Adrenal gland (tissue), 12 donors: ENCODE data around the gene C1QTNF5. TPM values are rescaled to one million over a fixed set of nuclear protein-coding genes. Genes with fewer than 3 reads are reported as not detected.
A peak's percentile ranks its signal among the peaks of the same experiment; 100 is the strongest.

Source experiments
- DNase-seq, 7 donors: peaks; one replicate each; pipeline ENCODE4 v3.0.0-alpha.2; 2019 to 2020
- H3K27ac ChIP-seq, 5 donors: fragments of 200-600 bp; sonication (generic) in 4 of 5; 1 replicate in 3 of 5; 2 replicates in 2 of 5; pipeline versions ENCODE4 v1.5.1 to v1.8.0; 2016 to 2020; ENCODE audit warnings: mild to moderate bottlenecking in 1 of 5
- H3K27me3 ChIP-seq: fragments of 200-600 bp; 2 replicates; pipeline ENCODE4 v1.8.0; 2021
- H3K36me3 ChIP-seq, 2 donors: fragments of 200-600 bp; replicated peaks in 1 of 2; 1 replicate in 1 of 2; 2 replicates in 1 of 2; pipeline versions ENCODE4 v1.5.1 to v1.8.0; 2018 to 2022
- H3K4me1 ChIP-seq, 2 donors: fragments of 200-600 bp; replicated peaks in 1 of 2; 1 replicate in 1 of 2; 2 replicates in 1 of 2; pipeline versions ENCODE4 v1.5.1 to v1.8.0; 2018 to 2021
- H3K4me3 ChIP-seq, 4 donors: fragments of 200-600 bp; sonication (generic) in 3 of 4; one replicate each; pipeline ENCODE4 v1.5.1; 2016 to 2018
- H3K9me3 ChIP-seq, 3 donors: fragments of 200-600 bp; sonication (generic) in 1 of 3; replicated peaks in 1 of 3; 1 replicate in 2 of 3; 2 replicates in 1 of 3; pipeline versions ENCODE4 v1.5.1 to v1.8.0; 2016 to 2021
- POLR2A ChIP-seq, 2 donors: fragments of 450-650 bp; IDR thresholded peaks; one replicate each; pipeline ENCODE4 v1.6.1; 2017; ENCODE audit warnings: antibody characterized with exemption in 2 of 2, mild to moderate bottlenecking in 2 of 2, moderate library complexity in 1 of 2
- WGBS, 4 donors: extraction: QIAGEN DNeasy Blood & Tissue Kit in 2 of 4; methylation state at CpG; one replicate each; pipeline versions ENCODE4 v1.1.5 to v1.1.7; 2013 to 2017; 5-methylcytosine and 5-hydroxymethylcytosine counted together
- intact Hi-C, 2 donors: fragments of 100-400 bp; cut with DNase I; formaldehyde crosslinking; loops; one replicate each; pipeline versions ENCODE4 v1.14.1 to v1.15.0; 2022 to 2023
- polyA plus RNA-seq, 3 donors: library from polyadenylated mRNA; stranded (reverse); fragments of 200-250 nt in 2 of 3; fragments of 350-450 nt in 1 of 3; fragmentation: Illumina TruSeq in 1 of 3; extraction: RNeasy Lipid Tissue Mini Kit (QIAGEN cat#74804) in 1 of 3; gene quantifications; one replicate each; pipeline ENCODE4 v1.2.3, GENCODE V29; 2013 to 2014
- total RNA-seq, 9 donors: library from RNA; depleted of rRNA in 4 of 9; stranded (reverse); fragments of >200 nt in 4 of 9; fragments of 120-200 nt in 1 of 9; fragmentation: NEBNext Ultra II Directional in 1 of 9; extraction: Animal tissue kit (Norgen Biotek cat#: 25700) in 1 of 9; gene quantifications; one replicate each; pipeline versions ENCODE4 v1.1.0 to v1.2.4, GENCODE V29; 2013 to 2023
- TF ChIP-seq, protein P1 (sequence below), 6 experiments: fragments of 450-650 bp in 4 of 6; fragments of 200-600 bp in 2 of 6; sonication (generic) in 1 of 6; IDR thresholded peaks; 1 replicate in 5 of 6; 2 replicates in 1 of 6; pipeline versions ENCODE4 v1.5.1 to v1.8.0; 2016 to 2021; ENCODE audit warnings: antibody characterized with exemption in 6 of 6, mild to moderate bottlenecking in 2 of 6, moderate library complexity in 1 of 6
- donor health status: healthy with polysubstance abuse.
- donor health status: Bipolar disorder and iron deficiency.
- donor health status: DM: yes; HTN: yes; CAD: no.
- donor health status: DM: no; HTN: no; CAD: no.
- donor health status: DM: no; HTN: no; CAD: no.
- donor health status: DM: yes; HTN: yes; CAD: no.

The C1QTNF5 gene
- total and polyA plus RNA-seq, 12 donors, result 1.8 to 46.9 (median 20.6) TPM

- peak in 2 of 7 donors; percentile 21 to 41 for DNase-seq
- no peak overlapping the region for H3K4me3 ChIP-seq
- H3K27ac ChIP-seq, result peak overlapping the region in 2 of 5 donors; percentile 29 to 91
- TF ChIP-seq, protein P1, sequence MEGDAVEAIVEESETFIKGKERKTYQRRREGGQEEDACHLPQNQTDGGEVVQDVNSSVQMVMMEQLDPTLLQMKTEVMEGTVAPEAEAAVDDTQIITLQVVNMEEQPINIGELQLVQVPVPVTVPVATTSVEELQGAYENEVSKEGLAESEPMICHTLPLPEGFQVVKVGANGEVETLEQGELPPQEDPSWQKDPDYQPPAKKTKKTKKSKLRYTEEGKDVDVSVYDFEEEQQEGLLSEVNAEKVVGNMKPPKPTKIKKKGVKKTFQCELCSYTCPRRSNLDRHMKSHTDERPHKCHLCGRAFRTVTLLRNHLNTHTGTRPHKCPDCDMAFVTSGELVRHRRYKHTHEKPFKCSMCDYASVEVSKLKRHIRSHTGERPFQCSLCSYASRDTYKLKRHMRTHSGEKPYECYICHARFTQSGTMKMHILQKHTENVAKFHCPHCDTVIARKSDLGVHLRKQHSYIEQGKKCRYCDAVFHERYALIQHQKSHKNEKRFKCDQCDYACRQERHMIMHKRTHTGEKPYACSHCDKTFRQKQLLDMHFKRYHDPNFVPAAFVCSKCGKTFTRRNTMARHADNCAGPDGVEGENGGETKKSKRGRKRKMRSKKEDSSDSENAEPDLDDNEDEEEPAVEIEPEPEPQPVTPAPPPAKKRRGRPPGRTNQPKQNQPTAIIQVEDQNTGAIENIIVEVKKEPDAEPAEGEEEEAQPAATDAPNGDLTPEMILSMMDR (IDR thresholded peaks at IDR 0.05), result no peak
- H3K27me3 ChIP-seq, result no peaks in the 10 kb centered on the region
- intact Hi-C loops, result loop anchor here in 1 of 2 donors (5.0 kb wide), 1 partner anchor 35 kb away; the partner anchor contains the start of gene C1QTNF5
- no peaks in the 10 kb centered on the region for H3K9me3 ChIP-seq
- no peaks in the 10 kb centered on the region for H3K36me3 ChIP-seq
- WGBS, 4 donors, result 62 to 71% (median 68%) methylated on average over 5 to 12 of the region's 12 CpGs
- peaks cover 27 to 42% of the 10 kb centered on the region in 2 donors for H3K4me1 ChIP-seq
Measured at GRCh38 chr11:119377112-119377901, 36.6 kb upstream of the C1QTNF5 start.

DNA sequence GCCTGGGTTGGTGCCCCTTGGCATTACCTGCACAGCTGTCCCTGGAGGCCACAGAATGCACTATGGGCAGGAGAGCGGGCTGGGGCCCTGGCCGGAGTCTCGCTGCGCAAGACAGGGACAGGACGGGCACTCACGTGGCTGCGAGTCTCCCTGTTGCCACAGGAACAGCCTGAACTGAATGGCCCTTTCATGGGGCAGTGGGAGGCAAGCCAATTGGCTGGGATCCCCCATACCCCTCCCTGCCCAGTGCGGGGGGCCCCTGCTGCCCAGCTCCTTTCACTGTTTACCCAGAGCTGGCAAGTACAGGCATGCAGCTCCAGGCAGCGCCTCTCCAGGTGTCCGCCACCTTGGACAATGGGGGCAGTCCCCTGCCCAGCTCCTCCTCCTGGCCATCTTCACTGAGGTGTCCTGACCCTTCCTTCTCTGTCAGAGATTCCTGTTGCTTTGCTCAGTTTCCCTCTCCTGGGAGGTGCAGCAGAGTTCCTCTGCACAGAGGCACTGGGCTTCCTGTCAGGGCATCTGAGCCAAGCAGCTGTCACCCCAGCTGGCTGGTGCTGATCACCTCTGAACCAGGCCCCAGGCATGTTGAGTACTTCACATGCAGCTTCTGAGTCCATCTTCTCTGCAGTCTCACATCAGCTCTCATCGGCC lies 35.6 kb upstream of the C1QTNF5 start:
- intact Hi-C loops, result loop anchor here in 1 of 2 donors (5.0 kb wide), 1 partner anchor 34 kb away; the partner anchor contains the start of gene C1QTNF5
- Histone ChIP-seq H3K4me3 (no peak overlapping the region), H3K27ac (peak overlapping the region; percentile 66 to 92 (median 88)), H3K9me3 (no peaks in the 10 kb centered on the region), H3K27me3 (no peaks in the 10 kb centered on the region), H3K36me3 (no peaks in the 10 kb centered on the region), H3K4me1 (peaks cover 24 to 46% of the 10 kb centered on the region in 2 donors)
- peak in 5 of 7 donors; percentile 34 to 79 (median 64) for DNase-seq
- WGBS, 4 donors, result 66 to 72% (median 69%) methylated on average over 7 to 11 of the region's 11 CpGs
- TF ChIP-seq, protein P1 (IDR thresholded peaks at IDR 0.05), result no peak
- no peak for TF ChIP-seq POLR2A (IDR thresholded peaks at IDR 0.05)

GRCh38 chr11:119375337-119376196 lies 34.9 kb upstream of the C1QTNF5 start:
- peak overlapping the region; percentile 66 to 92 (median 88) for H3K27ac ChIP-seq
- peaks cover 31 to 47% of the 10 kb centered on the region in 2 donors for H3K4me1 ChIP-seq
- DNase-seq, result peak; percentile 86 to 96 (median 92)
- WGBS, 4 donors, result 45 to 50% (median 47%) methylated on average over 8 to 14 of the region's 14 CpGs
- H3K36me3 ChIP-seq, result no peaks in the 10 kb centered on the region
- intact Hi-C loops, result loop anchor here in 1 of 2 donors (5.0 kb wide), 1 partner anchor 33 kb away; the partner anchor contains the start of gene C1QTNF5
- H3K27me3 ChIP-seq, result no peaks in the 10 kb centered on the region
- H3K9me3 ChIP-seq, result no peaks in the 10 kb centered on the region
- H3K4me3 ChIP-seq, result no peak overlapping the region
- TF ChIP-seq, protein P1 (IDR thresholded peaks at IDR 0.05), result no peak
- peak in 1 of 2 donors; percentile 69 for TF ChIP-seq POLR2A (IDR thresholded peaks at IDR 0.05)
